K562 (cell line): ENCODE data around the gene UBE2R2.
"Not testable (repeated sequence)": the region's sequence is repeated elsewhere in the genome, so short reads cannot be mapped to it uniquely, and the experiment has no call there.

ENCODE experiments used
- CHD2 ChIP-seq: IDR thresholded peaks from 2 replicates; pipeline ENCODE4 v1.6.1; 2011; ENCODE audit warnings: low read depth, low read length
- CTCF ChIP-seq, 3 experiments: IDR thresholded peaks in 2 of 3; conservative IDR thresholded peaks in 1 of 3; 2 replicates each; pipeline ENCODE4 v1.5.1; 2011 to 2012; ENCODE audit warnings: low read length in 3 of 3, mild to moderate bottlenecking in 3 of 3, control low read depth in 2 of 3, improper control_type of control experiment in 1 of 3, inconsistent platforms in 1 of 3, low read depth in 1 of 3, mixed read lengths in 1 of 3, moderate library complexity in 1 of 3; ENCODE audit not compliant: insufficient read depth in 2 of 3
- NCOA6 ChIP-seq: fragments of 450-650 bp; IDR thresholded peaks from 2 replicates; pipeline ENCODE4 v1.6.1; 2017; ENCODE audit warnings: mild to moderate bottlenecking
- POLR2A ChIP-seq: fragments of 450-650 bp; conservative IDR thresholded peaks from 2 replicates; pipeline ENCODE4 v1.6.1; 2016
- SMAD4 ChIP-seq: fragments of 250-450 bp; sonication (Bioruptor Pico); conservative IDR thresholded peaks from 2 replicates; pipeline ENCODE4 v1.8.0; 2021; ENCODE audit warnings: inconsistent platforms, mild to moderate bottlenecking, moderate library complexity

GRCh38 chr9:33827285-33827684 is 10.3 kb downstream of the UBE2R2 start:
- not testable (repeated sequence) for TF ChIP-seq SMAD4 (CRISPR knock-in tag); CTCF (IDR thresholded peaks at IDR 0.05 in 2 of 3, conservative IDR thresholded peaks at IDR 0.05 in 1 of 3; ENCODE audit: insufficient read depth in 2 of 3, low read depth in 1 of 3, low read length in 3 of 3); POLR2A; NCOA6; CHD2
